ENCODE measurements around the gene PLCG2. TPM values are rescaled to one million over a fixed set of nuclear protein-coding genes. Genes with fewer than 3 reads are reported as not detected.

Gene PLCG2
- total RNA-seq, 1 experiment from 2014 or later = 6.0 TPM

DNA sequence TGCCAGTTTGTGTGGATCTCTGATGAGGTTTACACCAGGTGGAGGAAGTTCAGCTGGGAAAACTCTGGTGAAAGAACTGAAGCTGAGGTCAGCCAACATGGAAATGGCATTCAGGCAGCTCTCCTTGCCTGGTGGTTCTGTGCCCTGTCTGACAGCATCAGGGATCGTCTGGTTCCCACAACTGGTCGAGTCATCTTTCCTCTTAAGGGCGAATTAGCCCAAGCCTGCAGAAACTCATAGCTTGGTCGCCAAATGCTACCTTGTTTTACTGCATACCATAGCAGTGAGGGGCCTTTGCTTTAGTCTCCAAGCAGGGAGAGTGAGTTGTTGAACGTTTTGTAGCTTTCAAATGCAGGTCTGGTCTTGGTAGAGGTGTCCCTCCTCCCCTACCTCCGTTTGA, 7.2 kb downstream of the PLCG2 start:
- no peak overlapping the region for H2BK5ac ChIP-seq (ENCODE audit: insufficient read length, low read length)
- no peak overlapping the region for H2AFZ ChIP-seq (ENCODE audit: low read length)
- no peaks in the 10 kb centered on the region for H3K79me1 ChIP-seq (ENCODE audit: insufficient read depth, low read depth, low read length, poor library complexity, severe bottlenecking)
- no peak overlapping the region for H4K5ac ChIP-seq (ENCODE audit: insufficient read length, low read depth, low read length)
- H3K27ac ChIP-seq (ENCODE audit: insufficient read length, low read depth, low read length) = no peak overlapping the region
- H3K27me3 ChIP-seq (ENCODE audit: insufficient read depth, low read length) = peaks cover 2% of the 10 kb centered on the region; the same call in 1 of the 2 replicates
- H3K23me2 ChIP-seq (ENCODE audit: insufficient read length, low read depth, low read length, poor library complexity, severe bottlenecking) = no peaks in the 10 kb centered on the region
- H3K9me3 ChIP-seq (ENCODE audit: control insufficient read depth, low read depth, low read length) = no peaks in the 10 kb centered on the region
- H3K18ac ChIP-seq (ENCODE audit: insufficient read length, low read depth, low read length) = no peak overlapping the region
- Mint-ChIP-seq H3K4me1 (peaks cover 25 to 43% of the 10 kb centered on the region in 2 experiments), H3K27ac (peak overlapping the region in 1 of 3 experiments; percentile 49; a peak in 2 of 7 replicates), H3K36me3 (ENCODE audit: insufficient read depth in 1 of 3, low read depth in 3 of 3) (no peaks in the 10 kb centered on the region; a peak in 2 of 7 replicates), H3K9me3 (no peaks in the 10 kb centered on the region), H3K27me3 (ENCODE audit: low read depth) (peaks cover 31% of the 10 kb centered on the region), H3K4me3 (no peak overlapping the region)
- no peak overlapping the region for H3K14ac ChIP-seq (ENCODE audit: insufficient read depth, low read length)
- H2AK5ac ChIP-seq (ENCODE audit: insufficient read length, low read length) = no peak overlapping the region
- H2BK15ac ChIP-seq (ENCODE audit: low read depth, low read length) = no peak overlapping the region
- H4K20me1 ChIP-seq (ENCODE audit: control insufficient read depth, insufficient read depth, insufficient read length) = no peaks in the 10 kb centered on the region
- H3K9ac ChIP-seq (ENCODE audit: extremely low read depth, insufficient read length, low read length) = no peak overlapping the region
- DNase-seq = no peak
- H3K23ac ChIP-seq (ENCODE audit: insufficient read length, low read depth, low read length) = no peak overlapping the region
- H2BK120ac ChIP-seq (ENCODE audit: low read depth, low read length, poor library complexity, severe bottlenecking) = no peak overlapping the region
- H3K4me1 ChIP-seq (ENCODE audit: insufficient read depth, low read length) = 0 out of 2 replicates have a peak, but pooled peaks cover 2% of the 10 kb centered on the region
- no CpG with 5 or more reads among the region's 6 CpGs for WGBS (ENCODE audit: extremely low coverage, insufficient read length, low lambda C conversion rate)
- no peak overlapping the region for H3T11ph ChIP-seq (ENCODE audit: low read length)
- H2BK20ac ChIP-seq (ENCODE audit: low read depth, low read length, poor library complexity, severe bottlenecking) = no peak overlapping the region
- no peak overlapping the region for H2BK12ac ChIP-seq (ENCODE audit: insufficient read length, low read depth, low read length)
- no peak overlapping the region for H3K4ac ChIP-seq (ENCODE audit: low read depth, low read length)
- H3K79me2 ChIP-seq (ENCODE audit: insufficient read depth, low read length) = no peaks in the 10 kb centered on the region
- TF ChIP-seq, protein P1, sequence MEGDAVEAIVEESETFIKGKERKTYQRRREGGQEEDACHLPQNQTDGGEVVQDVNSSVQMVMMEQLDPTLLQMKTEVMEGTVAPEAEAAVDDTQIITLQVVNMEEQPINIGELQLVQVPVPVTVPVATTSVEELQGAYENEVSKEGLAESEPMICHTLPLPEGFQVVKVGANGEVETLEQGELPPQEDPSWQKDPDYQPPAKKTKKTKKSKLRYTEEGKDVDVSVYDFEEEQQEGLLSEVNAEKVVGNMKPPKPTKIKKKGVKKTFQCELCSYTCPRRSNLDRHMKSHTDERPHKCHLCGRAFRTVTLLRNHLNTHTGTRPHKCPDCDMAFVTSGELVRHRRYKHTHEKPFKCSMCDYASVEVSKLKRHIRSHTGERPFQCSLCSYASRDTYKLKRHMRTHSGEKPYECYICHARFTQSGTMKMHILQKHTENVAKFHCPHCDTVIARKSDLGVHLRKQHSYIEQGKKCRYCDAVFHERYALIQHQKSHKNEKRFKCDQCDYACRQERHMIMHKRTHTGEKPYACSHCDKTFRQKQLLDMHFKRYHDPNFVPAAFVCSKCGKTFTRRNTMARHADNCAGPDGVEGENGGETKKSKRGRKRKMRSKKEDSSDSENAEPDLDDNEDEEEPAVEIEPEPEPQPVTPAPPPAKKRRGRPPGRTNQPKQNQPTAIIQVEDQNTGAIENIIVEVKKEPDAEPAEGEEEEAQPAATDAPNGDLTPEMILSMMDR (conservative IDR thresholded peaks at IDR 0.05) = no peak
- H4K91ac ChIP-seq (ENCODE audit: insufficient read length, low read depth, low read length) = no peak overlapping the region
- no peak overlapping the region for H4K8ac ChIP-seq (replicated peaks; ENCODE audit: insufficient read length, low read depth, low read length)
- H3K4me2 ChIP-seq (ENCODE audit: insufficient read depth, insufficient read length, low read length) = no peak overlapping the region
- H3K56ac ChIP-seq (ENCODE audit: insufficient read length, low read depth, low read length) = no peak overlapping the region
